Right lobe of liver (tissue), 6 donors: Measurements from ENCODE around the gene ZMYND12. TPM values are rescaled to one million over a fixed set of nuclear protein-coding genes. Genes with fewer than 3 reads are reported as not detected.

Experiments used
- ATAC-seq, 4 donors: fragments of 200-7000 bp; cut with Tn5 transposase; one replicate each; pipeline ENCODE4 v1.9.1; 2020; ENCODE audit warnings: mild to moderate bottlenecking in 4 of 4, moderate library complexity in 4 of 4
- DNase-seq, 3 donors: peaks; one replicate each; pipeline ENCODE4 v3.0.0-alpha.2; 2020
- H3K27ac ChIP-seq, 3 donors: fragments of 200-600 bp; one replicate each; pipeline ENCODE4 v1.8.0; 2022
- H3K27me3 ChIP-seq, 2 donors: fragments of 200-600 bp; one replicate each; pipeline ENCODE4 v1.8.0; 2022
- H3K36me3 ChIP-seq, 4 donors: fragments of 200-600 bp; sonication (generic) in 1 of 4; one replicate each; pipeline versions ENCODE4 v1.5.1 to v1.8.0; 2017 to 2022; ENCODE audit warnings: control low read depth in 1 of 4
- H3K4me1 ChIP-seq, 4 donors: fragments of 200-600 bp; sonication (generic) in 1 of 4; one replicate each; pipeline versions ENCODE4 v1.5.1 to v1.8.0; 2017 to 2022; ENCODE audit warnings: control low read depth in 1 of 4
- H3K4me3 ChIP-seq, 3 donors: fragments of 200-600 bp; one replicate each; pipeline ENCODE4 v1.8.0; 2022
- H3K9me3 ChIP-seq, 4 donors: fragments of 200-600 bp; sonication (generic) in 1 of 4; one replicate each; pipeline versions ENCODE4 v1.5.1 to v1.8.0; 2017 to 2022; ENCODE audit warnings: control low read depth in 1 of 4
- CTCF ChIP-seq, 4 donors: fragments of 200-600 bp in 3 of 4; fragments of 450-650 bp in 1 of 4; IDR thresholded peaks; one replicate each; pipeline versions ENCODE4 v1.5.1 to v1.8.0; 2016 to 2022; ENCODE audit warnings: antibody characterized with exemption in 4 of 4, mild to moderate bottlenecking in 2 of 4
- POLR2A ChIP-seq: fragments of 450-650 bp; IDR thresholded peaks from one replicate; pipeline ENCODE4 v1.6.1; 2017; ENCODE audit warnings: antibody characterized with exemption, mild to moderate bottlenecking
- WGBS: methylation state at CpG from one replicate; pipeline ENCODE4 v1.1.6; 2018; ENCODE audit warnings: low coverage, low lambda C conversion rate; ENCODE audit not compliant: insufficient coverage; ENCODE audit errors: missing lambda C conversion rate; 5-methylcytosine and 5-hydroxymethylcytosine counted together
- intact Hi-C, 2 donors: fragments of 100-400 bp; cut with DNase I; formaldehyde crosslinking; loops; one replicate each; pipeline versions ENCODE4 v1.11.2 to v1.14.1; 2022
- total RNA-seq, 6 experiments: library from RNA; depleted of rRNA in 2 of 6; stranded (reverse); fragments of >200 nt in 2 of 6; fragmentation: NEBNext Ultra II Directional in 3 of 6; extraction: Animal tissue kit (Norgen Biotek cat#: 25700) in 3 of 6; gene quantifications; one replicate each; pipeline versions ENCODE4 v1.1.0 to v1.2.4, GENCODE V29; 2016 to 2023
- donor health status: DM: no; HTN: yes; CAD: no.
- donor health status: DM: no; HTN: no; CAD: no.
- donor health status: DM: no; HTN: no; CAD: no.
- donor health status: DM: no; HTN: yes; CAD: no.
- donor health status: DM: no; HTN: yes; CAD: no.

ZMYND12 gene
- total RNA-seq, 6 experiments from 2014 or later = 1.5 to 7.3 (median 2.6) TPM

- Histone ChIP-seq H3K36me3 (no peaks in the 10 kb centered on the region), H3K4me3 (no peak overlapping the region), H3K4me1 (peaks cover 0 to 10% (median 0%) of the 10 kb centered on the region in 4 donors), H3K9me3 (no peaks in the 10 kb centered on the region), H3K27ac (no peak overlapping the region), H3K27me3 (no peaks in the 10 kb centered on the region)
- 21% methylated on average over 5 of the region's 10 CpGs for WGBS
- intact Hi-C loops = no loop called here
- TF ChIP-seq CTCF (IDR thresholded peaks at IDR 0.05) (no peak), POLR2A (no peak)
- DNase-seq (no peak), ATAC-seq (no peak)
These were observed 34.8 kb downstream of the ZMYND12 start for GRCh38 chr1:42420911-42421585.

- no peak for DNase-seq
- intact Hi-C loops = no loop called here
- Histone ChIP-seq H3K36me3 (no peaks in the 10 kb centered on the region), H3K9me3 (no peaks in the 10 kb centered on the region), H3K27me3 (no peaks in the 10 kb centered on the region), H3K4me1 (peaks cover 0 to 10% (median 0%) of the 10 kb centered on the region in 4 donors), H3K27ac (no peak overlapping the region), H3K4me3 (no peak overlapping the region)
- TF ChIP-seq CTCF (IDR thresholded peaks at IDR 0.05) (no peak), POLR2A (no peak)
- ATAC-seq = no peak
- 80% methylated on average over 7 of the region's 7 CpGs for WGBS
These were observed 35.7 kb downstream of the ZMYND12 start for GRCh38 chr1:42420121-42420520.

- intact Hi-C loops = no loop called here
- no peak for TF ChIP-seq POLR2A
- TF ChIP-seq CTCF (IDR thresholded peaks at IDR 0.05) = no peak
- Histone ChIP-seq H3K9me3 (no peaks in the 10 kb centered on the region), H3K4me3 (no peak overlapping the region), H3K27me3 (no peaks in the 10 kb centered on the region), H3K36me3 (no peaks in the 10 kb centered on the region), H3K27ac (no peak overlapping the region), H3K4me1 (peaks cover 0 to 10% (median 0%) of the 10 kb centered on the region in 4 donors)
- no peak for DNase-seq
- ATAC-seq = no peak
- no CpG with 5 or more reads among the region's 5 CpGs for WGBS
These were observed 36.5 kb downstream of the ZMYND12 start for GRCh38 chr1:42419126-42419821.

GRCh38 chr1:42418516-42418915, 37.3 kb downstream of the ZMYND12 start:
- peaks cover 0 to 10% (median 0%) of the 10 kb centered on the region in 4 donors for H3K4me1 ChIP-seq
- DNase-seq (no peak), ATAC-seq (no peak)
- H3K27me3 ChIP-seq = no peaks in the 10 kb centered on the region
- no peak overlapping the region for H3K27ac ChIP-seq
- no peaks in the 10 kb centered on the region for H3K9me3 ChIP-seq
- H3K4me3 ChIP-seq = no peak overlapping the region
- WGBS = no CpG with 5 or more reads among the region's 1 CpG
- intact Hi-C loops = no loop called here
- H3K36me3 ChIP-seq = no peaks in the 10 kb centered on the region
- TF ChIP-seq POLR2A (no peak), CTCF (IDR thresholded peaks at IDR 0.05) (no peak)
